SK-N-SH treated with all-trans-retinoic acid at 6 μM for 48 hours (cell line): Measurements from ENCODE around the gene HTR3E.

ENCODE experiments used
- ATAC-seq: fragments of 200-7000 bp; cut with Tn5 transposase; 3 replicates; pipeline ENCODE4 v1.9.1; 2020; ENCODE audit warnings: mild to moderate bottlenecking, moderate library complexity
- ARNTL ChIP-seq: fragments of 450-650 bp; formaldehyde crosslinking; IDR thresholded peaks from 2 replicates; pipeline ENCODE4 v1.5.0; 2020; ENCODE audit warnings: low read depth, mild to moderate bottlenecking, moderate library complexity, borderline replicate concordance
- BACH2 ChIP-seq: fragments of 250-450 bp; sonication (Bioruptor Pico); IDR thresholded peaks from 2 replicates; pipeline ENCODE4 v1.9.0; 2021; ENCODE audit warnings: mild to moderate bottlenecking, borderline replicate concordance
- CSDC2 ChIP-seq: fragments of 250-450 bp; sonication (Bioruptor Pico); IDR thresholded peaks from 2 replicates; pipeline ENCODE4 v1.5.0; 2020; ENCODE audit warnings: mild to moderate bottlenecking, moderate library complexity
- ESRRG ChIP-seq: fragments of 250-450 bp; sonication (Bioruptor Pico); IDR thresholded peaks from 2 replicates; pipeline ENCODE4 v1.6.1; 2021; ENCODE audit warnings: mild to moderate bottlenecking
- GLIS3 ChIP-seq: fragments of 250-450 bp; sonication (Bioruptor Pico); IDR thresholded peaks from 2 replicates; pipeline ENCODE4 v1.5.0; 2020; ENCODE audit warnings: mild to moderate bottlenecking, moderate library complexity
- ISL1 ChIP-seq: fragments of 250-450 bp; sonication (Bioruptor Pico); IDR thresholded peaks from 2 replicates; pipeline ENCODE4 v2.1.2; 2022; ENCODE audit warnings: mild to moderate bottlenecking, moderate library complexity
- OSR1 ChIP-seq: fragments of 250-450 bp; sonication (Bioruptor Pico); IDR thresholded peaks from 2 replicates; pipeline ENCODE4 v1.8.0; 2022; ENCODE audit warnings: moderate library complexity, mild to moderate bottlenecking, inconsistent platforms
- PPARA ChIP-seq: fragments of 250-450 bp; sonication (Bioruptor Pico); IDR thresholded peaks from 2 replicates; pipeline ENCODE4 v1.5.0; 2020; ENCODE audit warnings: mild to moderate bottlenecking, borderline replicate concordance
- RARB ChIP-seq: fragments of 250-450 bp; sonication (Bioruptor Pico); IDR thresholded peaks from 2 replicates; pipeline ENCODE4 v1.8.0; 2021; ENCODE audit warnings: mild to moderate bottlenecking, moderate library complexity
- SNAI2 ChIP-seq: fragments of 250-450 bp; sonication (Bioruptor Pico); IDR thresholded peaks from 2 replicates; pipeline ENCODE4 v1.5.0; 2020; ENCODE audit warnings: mild to moderate bottlenecking, moderate library complexity
- TCF4 ChIP-seq: fragments of 250-450 bp; sonication (Bioruptor Pico); IDR thresholded peaks from 2 replicates; pipeline ENCODE4 v1.8.0; 2021; ENCODE audit warnings: mild to moderate bottlenecking, moderate library complexity, borderline replicate concordance
- ZC3H10 ChIP-seq: fragments of 250-450 bp; sonication (Bioruptor Pico); IDR thresholded peaks from 2 replicates; pipeline ENCODE4 v1.5.1; 2021; ENCODE audit warnings: mild to moderate bottlenecking, moderate library complexity
- ZFP3 ChIP-seq: fragments of 250-450 bp; sonication (Bioruptor Pico); IDR thresholded peaks from 2 replicates; pipeline ENCODE4 v1.5.0; 2020; ENCODE audit warnings: mild to moderate bottlenecking, moderate library complexity
- ZFP30 ChIP-seq: fragments of 450-650 bp; formaldehyde crosslinking; IDR thresholded peaks from 2 replicates; pipeline ENCODE4 v1.5.0; 2022; ENCODE audit warnings: mild to moderate bottlenecking, moderate library complexity
- ZNF565 ChIP-seq: fragments of 450-650 bp; formaldehyde crosslinking; conservative IDR thresholded peaks from 2 replicates; pipeline ENCODE4 v1.5.0; 2020; ENCODE audit warnings: low read depth, mild to moderate bottlenecking, moderate library complexity
- ZNF70 ChIP-seq: fragments of 450-650 bp; formaldehyde crosslinking; IDR thresholded peaks from 2 replicates; pipeline ENCODE4 v1.5.0; 2020; ENCODE audit warnings: mild to moderate bottlenecking, moderate library complexity
- ZNF8 ChIP-seq: fragments of 450-650 bp; formaldehyde crosslinking; IDR thresholded peaks from 2 replicates; pipeline ENCODE4 v1.5.0; 2020; ENCODE audit warnings: mild to moderate bottlenecking, moderate library complexity
- TF ChIP-seq, protein P1 (sequence below): fragments of 250-450 bp; sonication (Bioruptor Pico); IDR thresholded peaks from 2 replicates; pipeline ENCODE4 v1.8.0; 2021; ENCODE audit warnings: low read depth, mild to moderate bottlenecking, moderate library complexity, borderline replicate concordance
- TF ChIP-seq, protein P2 (sequence below): fragments of 250-450 bp; sonication (Bioruptor Pico); IDR thresholded peaks from 2 replicates; pipeline ENCODE4 v1.5.1; 2021; ENCODE audit warnings: mild to moderate bottlenecking, moderate library complexity
- TF ChIP-seq, protein P3 (sequence below): fragments of 250-450 bp; sonication (Bioruptor Pico); IDR thresholded peaks from 2 replicates; pipeline ENCODE4 v1.8.0; 2020; ENCODE audit warnings: mild to moderate bottlenecking, moderate library complexity, borderline replicate concordance
- TF ChIP-seq, protein P4 (sequence below): fragments of 250-450 bp; sonication (Bioruptor Pico); IDR thresholded peaks from 2 replicates; pipeline ENCODE4 v1.5.0; 2020; ENCODE audit warnings: mild to moderate bottlenecking, moderate library complexity

Gene HTR3E

DNA sequence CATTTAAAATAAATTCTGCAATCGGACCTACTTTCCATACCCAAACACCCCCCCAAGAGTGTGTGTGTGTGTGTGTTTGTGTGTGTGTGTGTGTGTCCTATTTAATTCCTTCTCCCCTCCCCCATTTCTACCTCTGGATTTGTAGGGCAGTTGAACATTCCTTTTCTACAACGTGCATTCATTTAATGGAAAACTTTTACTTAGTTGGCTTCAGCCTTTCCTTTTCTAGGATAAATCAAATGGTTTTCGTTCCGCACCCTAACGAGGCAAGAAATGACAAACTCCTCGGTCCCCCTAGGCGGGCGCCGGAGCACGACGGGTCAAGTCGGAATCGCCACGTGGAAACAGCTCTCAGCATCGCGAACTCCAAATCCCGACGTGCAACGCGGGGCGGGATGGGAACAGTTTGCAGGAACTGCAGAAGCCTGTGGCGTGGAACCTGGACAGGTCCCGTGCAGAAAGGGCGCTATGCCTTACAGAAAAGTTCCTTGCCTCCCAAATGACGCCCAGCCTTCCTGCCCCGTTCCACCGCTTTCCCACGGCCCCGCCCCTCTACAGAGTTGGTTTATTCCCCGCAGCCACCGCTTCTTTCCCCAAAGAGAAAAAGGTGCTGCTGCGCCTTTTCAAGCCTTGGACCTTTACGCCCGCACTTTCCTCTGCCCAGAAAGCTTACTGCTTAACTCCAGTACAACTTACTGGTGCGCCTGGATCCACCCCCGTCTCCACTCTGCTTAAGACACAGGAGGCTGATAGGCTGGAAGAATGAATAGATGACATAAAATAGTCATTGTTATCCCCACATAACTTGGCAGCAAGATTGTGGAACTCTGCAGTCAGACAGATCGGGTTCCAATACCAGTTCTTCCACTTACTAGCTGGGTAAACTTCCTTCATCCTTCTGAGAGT, 37.2 kb downstream of the HTR3E start:
- TF ChIP-seq ISL1 (CRISPR knock-in tag) (no peak), ZNF565 (CRISPR knock-in tag) (no peak)
- peak; percentile 84 for ATAC-seq

DNA sequence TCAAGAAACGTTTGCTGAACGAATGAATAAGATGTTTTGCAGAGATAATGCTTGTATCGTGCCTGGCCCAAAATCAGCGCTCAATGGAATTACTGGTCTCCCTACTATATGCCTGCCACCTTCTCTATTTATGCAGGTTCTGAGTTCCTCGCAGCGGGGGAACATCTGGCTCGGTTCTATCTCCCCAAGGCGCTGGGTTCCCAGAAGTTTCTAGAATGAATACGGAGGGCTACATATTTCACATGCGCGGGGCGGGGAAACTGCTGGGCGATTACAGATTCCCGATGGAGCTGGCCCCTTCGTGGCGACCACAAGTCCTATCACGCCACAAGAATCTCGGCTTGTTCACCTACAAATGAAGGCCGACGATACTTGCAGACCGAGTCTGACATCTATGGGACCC, 37.9 kb downstream of the HTR3E start:
- ATAC-seq: peak; percentile 34
- TF ChIP-seq, protein P1, sequence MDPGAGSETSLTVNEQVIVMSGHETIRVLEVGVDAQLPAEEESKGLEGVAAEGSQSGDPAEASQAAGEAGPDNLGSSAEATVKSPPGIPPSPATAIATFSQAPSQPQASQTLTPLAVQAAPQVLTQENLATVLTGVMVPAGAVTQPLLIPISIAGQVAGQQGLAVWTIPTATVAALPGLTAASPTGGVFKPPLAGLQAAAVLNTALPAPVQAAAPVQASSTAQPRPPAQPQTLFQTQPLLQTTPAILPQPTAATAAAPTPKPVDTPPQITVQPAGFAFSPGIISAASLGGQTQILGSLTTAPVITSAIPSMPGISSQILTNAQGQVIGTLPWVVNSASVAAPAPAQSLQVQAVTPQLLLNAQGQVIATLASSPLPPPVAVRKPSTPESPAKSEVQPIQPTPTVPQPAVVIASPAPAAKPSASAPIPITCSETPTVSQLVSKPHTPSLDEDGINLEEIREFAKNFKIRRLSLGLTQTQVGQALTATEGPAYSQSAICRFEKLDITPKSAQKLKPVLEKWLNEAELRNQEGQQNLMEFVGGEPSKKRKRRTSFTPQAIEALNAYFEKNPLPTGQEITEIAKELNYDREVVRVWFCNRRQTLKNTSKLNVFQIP: no peak
- TF ChIP-seq, protein P2, sequence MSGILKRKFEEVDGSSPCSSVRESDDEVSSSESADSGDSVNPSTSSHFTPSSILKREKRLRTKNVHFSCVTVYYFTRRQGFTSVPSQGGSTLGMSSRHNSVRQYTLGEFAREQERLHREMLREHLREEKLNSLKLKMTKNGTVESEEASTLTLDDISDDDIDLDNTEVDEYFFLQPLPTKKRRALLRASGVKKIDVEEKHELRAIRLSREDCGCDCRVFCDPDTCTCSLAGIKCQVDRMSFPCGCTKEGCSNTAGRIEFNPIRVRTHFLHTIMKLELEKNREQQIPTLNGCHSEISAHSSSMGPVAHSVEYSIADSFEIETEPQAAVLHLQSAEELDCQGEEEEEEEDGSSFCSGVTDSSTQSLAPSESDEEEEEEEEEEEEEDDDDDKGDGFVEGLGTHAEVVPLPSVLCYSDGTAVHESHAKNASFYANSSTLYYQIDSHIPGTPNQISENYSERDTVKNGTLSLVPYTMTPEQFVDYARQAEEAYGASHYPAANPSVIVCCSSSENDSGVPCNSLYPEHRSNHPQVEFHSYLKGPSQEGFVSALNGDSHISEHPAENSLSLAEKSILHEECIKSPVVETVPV: no peak
- TF ChIP-seq ESRRG (CRISPR knock-in tag): no peak
- no peak for TF ChIP-seq TCF4 (CRISPR knock-in tag)
- TF ChIP-seq ZNF8 (CRISPR knock-in tag): no peak
- TF ChIP-seq ZFP3: no peak
- no peak for TF ChIP-seq GLIS3 (CRISPR knock-in tag)

DNA sequence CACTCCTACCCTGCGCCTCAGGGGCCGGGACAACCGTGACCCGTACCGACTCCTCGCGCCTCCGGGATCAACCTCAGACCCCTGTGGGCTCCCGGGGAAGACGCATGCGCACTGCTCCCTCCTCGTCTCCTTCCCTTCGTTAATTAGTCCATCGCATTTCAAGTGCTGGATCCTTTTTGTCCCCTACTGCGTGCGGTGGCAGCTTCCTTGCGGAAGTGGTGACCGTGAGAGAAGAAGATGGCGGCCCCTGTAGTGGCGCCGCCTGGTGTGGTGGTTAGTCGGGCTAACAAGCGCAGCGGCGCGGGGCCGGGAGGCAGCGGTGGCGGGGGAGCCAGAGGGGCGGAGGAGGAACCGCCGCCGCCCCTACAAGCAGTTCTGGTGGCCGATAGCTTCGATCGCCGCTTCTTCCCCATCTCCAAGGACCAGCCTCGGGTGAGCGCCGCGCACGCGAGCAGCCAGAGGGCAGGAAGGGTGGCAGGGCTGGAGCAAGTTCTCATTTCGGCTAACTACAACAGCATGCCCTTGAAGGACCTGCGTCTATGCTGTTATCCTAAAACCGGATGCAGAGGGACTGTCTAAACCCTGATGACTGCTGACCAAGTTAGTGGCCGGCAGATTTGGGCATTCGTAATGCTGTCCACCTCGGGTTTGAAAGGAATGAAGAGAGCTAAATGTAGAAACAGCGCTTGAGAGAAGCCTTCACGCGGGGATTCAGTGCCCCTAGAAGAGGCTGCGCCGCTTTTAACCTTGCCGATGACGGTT, 38.5 kb downstream of the HTR3E start, which contains the start of gene EIF2B5:
TSS of gene EIF2B5 (plus strand) at position 210 of the 762 bp plus-strand sequence. CDS start at position 238, 28 bp downstream.
- TF ChIP-seq ESRRG (CRISPR knock-in tag) (no peak), GLIS3 (CRISPR knock-in tag) (no peak), RARB (CRISPR knock-in tag) (no peak), OSR1 (no peak), CSDC2 (CRISPR knock-in tag) (no peak), BACH2 (CRISPR knock-in tag) (no peak), ZNF8 (CRISPR knock-in tag) (no peak), ZC3H10 (CRISPR knock-in tag) (no peak), SNAI2 (no peak), PPARA (CRISPR knock-in tag) (no peak), ARNTL (no peak), ZFP30 (CRISPR knock-in tag) (no peak), ZNF565 (CRISPR knock-in tag) (no peak)
- TF ChIP-seq, protein P2: no peak
- TF ChIP-seq, protein P1: no peak
- TF ChIP-seq, protein P3, sequence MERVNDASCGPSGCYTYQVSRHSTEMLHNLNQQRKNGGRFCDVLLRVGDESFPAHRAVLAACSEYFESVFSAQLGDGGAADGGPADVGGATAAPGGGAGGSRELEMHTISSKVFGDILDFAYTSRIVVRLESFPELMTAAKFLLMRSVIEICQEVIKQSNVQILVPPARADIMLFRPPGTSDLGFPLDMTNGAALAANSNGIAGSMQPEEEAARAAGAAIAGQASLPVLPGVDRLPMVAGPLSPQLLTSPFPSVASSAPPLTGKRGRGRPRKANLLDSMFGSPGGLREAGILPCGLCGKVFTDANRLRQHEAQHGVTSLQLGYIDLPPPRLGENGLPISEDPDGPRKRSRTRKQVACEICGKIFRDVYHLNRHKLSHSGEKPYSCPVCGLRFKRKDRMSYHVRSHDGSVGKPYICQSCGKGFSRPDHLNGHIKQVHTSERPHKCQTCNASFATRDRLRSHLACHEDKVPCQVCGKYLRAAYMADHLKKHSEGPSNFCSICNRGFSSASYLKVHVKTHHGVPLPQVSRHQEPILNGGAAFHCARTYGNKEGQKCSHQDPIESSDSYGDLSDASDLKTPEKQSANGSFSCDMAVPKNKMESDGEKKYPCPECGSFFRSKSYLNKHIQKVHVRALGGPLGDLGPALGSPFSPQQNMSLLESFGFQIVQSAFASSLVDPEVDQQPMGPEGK (CRISPR knock-in tag): no peak
- peak; percentile 90 for ATAC-seq

DNA sequence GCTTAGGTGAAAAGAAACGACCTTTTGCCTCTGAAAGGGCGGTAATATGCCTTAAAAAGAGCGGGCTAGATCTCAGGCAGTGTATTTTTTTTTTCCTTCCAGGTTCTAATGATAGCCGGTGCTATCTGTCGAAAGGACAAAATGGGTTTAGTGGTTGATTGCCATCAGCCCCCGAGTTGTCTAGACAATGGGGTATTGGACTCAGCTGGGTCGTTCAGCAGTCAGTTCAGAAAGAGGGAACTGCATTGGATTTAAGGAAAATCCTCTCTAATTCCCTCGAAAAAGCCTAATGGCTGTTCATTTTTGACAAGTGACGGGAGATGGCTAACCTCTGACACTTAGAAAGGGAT, 39.0 kb downstream of the HTR3E start:
- TF ChIP-seq ARNTL (no peak), ZNF70 (CRISPR knock-in tag) (no peak), SNAI2 (no peak), ZC3H10 (CRISPR knock-in tag) (no peak)
- TF ChIP-seq, protein P4, sequence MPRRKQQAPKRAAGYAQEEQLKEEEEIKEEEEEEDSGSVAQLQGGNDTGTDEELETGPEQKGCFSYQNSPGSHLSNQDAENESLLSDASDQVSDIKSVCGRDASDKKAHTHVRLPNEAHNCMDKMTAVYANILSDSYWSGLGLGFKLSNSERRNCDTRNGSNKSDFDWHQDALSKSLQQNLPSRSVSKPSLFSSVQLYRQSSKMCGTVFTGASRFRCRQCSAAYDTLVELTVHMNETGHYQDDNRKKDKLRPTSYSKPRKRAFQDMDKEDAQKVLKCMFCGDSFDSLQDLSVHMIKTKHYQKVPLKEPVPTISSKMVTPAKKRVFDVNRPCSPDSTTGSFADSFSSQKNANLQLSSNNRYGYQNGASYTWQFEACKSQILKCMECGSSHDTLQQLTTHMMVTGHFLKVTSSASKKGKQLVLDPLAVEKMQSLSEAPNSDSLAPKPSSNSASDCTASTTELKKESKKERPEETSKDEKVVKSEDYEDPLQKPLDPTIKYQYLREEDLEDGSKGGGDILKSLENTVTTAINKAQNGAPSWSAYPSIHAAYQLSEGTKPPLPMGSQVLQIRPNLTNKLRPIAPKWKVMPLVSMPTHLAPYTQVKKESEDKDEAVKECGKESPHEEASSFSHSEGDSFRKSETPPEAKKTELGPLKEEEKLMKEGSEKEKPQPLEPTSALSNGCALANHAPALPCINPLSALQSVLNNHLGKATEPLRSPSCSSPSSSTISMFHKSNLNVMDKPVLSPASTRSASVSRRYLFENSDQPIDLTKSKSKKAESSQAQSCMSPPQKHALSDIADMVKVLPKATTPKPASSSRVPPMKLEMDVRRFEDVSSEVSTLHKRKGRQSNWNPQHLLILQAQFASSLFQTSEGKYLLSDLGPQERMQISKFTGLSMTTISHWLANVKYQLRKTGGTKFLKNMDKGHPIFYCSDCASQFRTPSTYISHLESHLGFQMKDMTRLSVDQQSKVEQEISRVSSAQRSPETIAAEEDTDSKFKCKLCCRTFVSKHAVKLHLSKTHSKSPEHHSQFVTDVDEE: no peak
- TF ChIP-seq, all 23 proteins: peak for 0
- ATAC-seq: no peak
